IPS-20b (cell line): ENCODE measurements around the gene DDOST.

Source experiments
- H3K27ac ChIP-seq: one replicate; pipeline ENCODE4 v1.5.1; 2013; ENCODE audit warnings: low read length
- H3K27me3 ChIP-seq: 2 replicates; pipeline ENCODE4 v1.6.1; 2013; ENCODE audit warnings: mild to moderate bottlenecking, low read length, inconsistent platforms; ENCODE audit not compliant: insufficient read depth
- H3K36me3 ChIP-seq: 2 replicates; pipeline ENCODE4 v1.6.1; 2013; ENCODE audit warnings: low read depth, mild to moderate bottlenecking, inconsistent platforms, low read length, moderate library complexity; ENCODE audit not compliant: insufficient read depth
- H3K4me1 ChIP-seq: 2 replicates; pipeline ENCODE4 v1.6.1; 2013; ENCODE audit warnings: mild to moderate bottlenecking, control low read depth, inconsistent platforms, low read length, moderate library complexity; ENCODE audit not compliant: insufficient read depth
- H3K4me3 ChIP-seq: 2 replicates; pipeline ENCODE4 v1.5.1; 2013; ENCODE audit warnings: mild to moderate bottlenecking, low read length, inconsistent platforms
- H3K9ac ChIP-seq: 2 replicates; pipeline ENCODE4 v1.6.1; 2013; ENCODE audit warnings: low read depth, mild to moderate bottlenecking, inconsistent platforms, low read length, moderate library complexity
- H3K9me3 ChIP-seq: 2 replicates; pipeline ENCODE4 v1.6.1; 2013; ENCODE audit warnings: mild to moderate bottlenecking, low read depth, low read length, inconsistent platforms; ENCODE audit not compliant: insufficient read depth

DDOST gene

GRCh38 chr1:20701446-20701845 lies 40.3 kb upstream of the DDOST start:
- Histone ChIP-seq H3K4me3 (no peak overlapping the region), H3K9me3 (no peaks in the 10 kb centered on the region), H3K27me3 (no peaks in the 10 kb centered on the region), H3K36me3 (no peaks in the 10 kb centered on the region), H3K9ac (no peak overlapping the region), H3K27ac (no peak overlapping the region), H3K4me1 (0 out of 2 replicates have a peak, but pooled peaks cover 5% of the 10 kb centered on the region)

GRCh38 chr1:20700636-20701215 lies 39.6 kb upstream of the DDOST start:
- Histone ChIP-seq H3K27me3 (no peaks in the 10 kb centered on the region), H3K9me3 (no peaks in the 10 kb centered on the region), H3K4me3 (no peak overlapping the region), H3K9ac (no peak overlapping the region), H3K36me3 (no peaks in the 10 kb centered on the region), H3K27ac (no peak overlapping the region), H3K4me1 (0 out of 2 replicates have a peak, but pooled peaks cover 5% of the 10 kb centered on the region)

- 0 out of 2 replicates have a peak, but pooled peaks cover 5% of the 10 kb centered on the region for H3K4me1 ChIP-seq
- H3K9ac ChIP-seq: no peak overlapping the region
- no peaks in the 10 kb centered on the region for H3K27me3 ChIP-seq
- H3K27ac ChIP-seq: no peak overlapping the region
- no peak overlapping the region for H3K4me3 ChIP-seq
- no peaks in the 10 kb centered on the region for H3K36me3 ChIP-seq
- H3K9me3 ChIP-seq: no peaks in the 10 kb centered on the region
These were observed 38.4 kb upstream of the DDOST start for GRCh38 chr1:20699558-20699957.

GRCh38 chr1:20698195-20698910 lies 37.2 kb upstream of the DDOST start:
- H3K27me3 ChIP-seq: no peaks in the 10 kb centered on the region
- no peak overlapping the region for H3K4me3 ChIP-seq

GRCh38 chr1:20697563-20697962 lies 36.4 kb upstream of the DDOST start:
- H3K4me1 ChIP-seq: 0 out of 2 replicates have a peak, but pooled peaks cover 5% of the 10 kb centered on the region
- H3K4me3 ChIP-seq: peak overlapping the region; percentile 86; the same call in 1 of the 2 replicates

More at GRCh38 chr1:20698195-20698910, 37.2 kb upstream of the DDOST start:
- H3K27ac ChIP-seq: no peak overlapping the region
- H3K36me3 ChIP-seq: no peaks in the 10 kb centered on the region
- no peaks in the 10 kb centered on the region for H3K9me3 ChIP-seq
- H3K4me1 ChIP-seq: 0 out of 2 replicates have a peak, but pooled peaks cover 5% of the 10 kb centered on the region
- H3K9ac ChIP-seq: no peak overlapping the region

GRCh38 chr1:20696397-20697333 lies 35.5 kb upstream of the DDOST start:
- Histone ChIP-seq H3K9ac (peak overlapping the region; percentile 83; the same call in 1 of the 2 replicates), H3K4me3 (peak overlapping the region; percentile 86), H3K9me3 (no peaks in the 10 kb centered on the region), H3K4me1 (0 out of 2 replicates have a peak, but pooled peaks cover 5% of the 10 kb centered on the region), H3K27ac (peak overlapping the region; percentile 39), H3K36me3 (no peaks in the 10 kb centered on the region), H3K27me3 (no peaks in the 10 kb centered on the region)

More at GRCh38 chr1:20697563-20697962, 36.4 kb upstream of the DDOST start:
- H3K36me3 ChIP-seq: no peaks in the 10 kb centered on the region
- H3K9ac ChIP-seq: no peak overlapping the region
- H3K9me3 ChIP-seq: no peaks in the 10 kb centered on the region
- H3K27ac ChIP-seq: no peak overlapping the region
- no peaks in the 10 kb centered on the region for H3K27me3 ChIP-seq

- no peaks in the 10 kb centered on the region for H3K36me3 ChIP-seq
- no peak overlapping the region for H3K4me3 ChIP-seq
- H3K9ac ChIP-seq: no peak overlapping the region
- 0 out of 2 replicates have a peak, but pooled peaks cover 5% of the 10 kb centered on the region for H3K4me1 ChIP-seq
- H3K27me3 ChIP-seq: no peaks in the 10 kb centered on the region
- no peak overlapping the region for H3K27ac ChIP-seq
- no peaks in the 10 kb centered on the region for H3K9me3 ChIP-seq
These were observed 34.3 kb upstream of the DDOST start for GRCh38 chr1:20695515-20695914.

GRCh38 chr1:20693623-20694022 lies 32.5 kb upstream of the DDOST start:
- Histone ChIP-seq H3K9me3 (no peaks in the 10 kb centered on the region), H3K27me3 (no peaks in the 10 kb centered on the region), H3K36me3 (no peaks in the 10 kb centered on the region), H3K4me1 (0 out of 2 replicates have a peak, but pooled peaks cover 5% of the 10 kb centered on the region), H3K4me3 (no peak overlapping the region), H3K9ac (no peak overlapping the region), H3K27ac (no peak overlapping the region)

- Histone ChIP-seq H3K27me3 (no peaks in the 10 kb centered on the region), H3K4me1 (no peaks in the 10 kb centered on the region), H3K27ac (no peak overlapping the region), H3K36me3 (no peaks in the 10 kb centered on the region), H3K4me3 (no peak overlapping the region), H3K9me3 (no peaks in the 10 kb centered on the region), H3K9ac (no peak overlapping the region)
These were observed 30.7 kb upstream of the DDOST start for GRCh38 chr1:20691872-20692271.

GRCh38 chr1:20689645-20690056 lies 28.5 kb upstream of the DDOST start:
- H3K27me3 ChIP-seq: no peaks in the 10 kb centered on the region
- no peaks in the 10 kb centered on the region for H3K9me3 ChIP-seq
- no peak overlapping the region for H3K27ac ChIP-seq
- H3K4me3 ChIP-seq: no peak overlapping the region
- no peaks in the 10 kb centered on the region for H3K4me1 ChIP-seq
- no peak overlapping the region for H3K9ac ChIP-seq
- H3K36me3 ChIP-seq: no peaks in the 10 kb centered on the region

GRCh38 chr1:20686883-20687725 lies 25.9 kb upstream of the DDOST start:
- H3K4me3 ChIP-seq: no peak overlapping the region
- no peaks in the 10 kb centered on the region for H3K9me3 ChIP-seq

More at GRCh38 chr1:20686883-20687725, 25.9 kb upstream of the DDOST start:
- Histone ChIP-seq H3K9ac (no peak overlapping the region), H3K27me3 (no peaks in the 10 kb centered on the region), H3K36me3 (no peaks in the 10 kb centered on the region), H3K27ac (no peak overlapping the region), H3K4me1 (no peaks in the 10 kb centered on the region)
